GM19438 (cell line): ENCODE data around the gene LRP3.

ENCODE experiments used
- ATAC-seq: cut with Tn5 transposase; IDR thresholded peaks from one replicate; pipeline ENCODE4 v1.9.1; 2021; ENCODE audit warnings: low read depth; ENCODE audit not compliant: unreplicated experiment

Gene LRP3

GRCh38 chr19:33251076-33251475, 56.9 kb downstream of the LRP3 start:
- ATAC-seq = no peak

- no peak for ATAC-seq
Observed at GRCh38 chr19:33251526-33252090, 57.5 kb downstream of the LRP3 start.

GRCh38 chr19:33252418-33252962, 58.4 kb downstream of the LRP3 start:
- ATAC-seq = no peak

GRCh38 chr19:33252971-33253370, 58.8 kb downstream of the LRP3 start:
- no peak for ATAC-seq

GRCh38 chr19:33254245-33254824, 60.2 kb downstream of the LRP3 start:
- ATAC-seq = no peak

- ATAC-seq = no peak
Observed at GRCh38 chr19:33255781-33256180, 61.7 kb downstream of the LRP3 start.

- ATAC-seq = no peak
Observed at GRCh38 chr19:33256261-33256660, 62.1 kb downstream of the LRP3 start.

GRCh38 chr19:33257828-33258227, 63.7 kb downstream of the LRP3 start:
- no peak for ATAC-seq
